HepG2 (cell line): Measurements from ENCODE around the gene CARD19.

Experiments
- PCBP2 ChIP-seq: fragments of 200-400 bp; formaldehyde crosslinking; optimal IDR thresholded peaks from 2 replicates; pipeline ENCODE3; 2018; ENCODE audit warnings: low read length, low read depth; ENCODE audit not compliant: poor library complexity, severe bottlenecking
- TF ChIP-seq, protein P1 (sequence below): sonication (generic); formaldehyde crosslinking; IDR thresholded peaks from 2 replicates; pipeline ENCODE4 v1.5.0; 2020; ENCODE audit warnings: mild to moderate bottlenecking, missing genetic modification reagents, moderate library complexity

DNA sequence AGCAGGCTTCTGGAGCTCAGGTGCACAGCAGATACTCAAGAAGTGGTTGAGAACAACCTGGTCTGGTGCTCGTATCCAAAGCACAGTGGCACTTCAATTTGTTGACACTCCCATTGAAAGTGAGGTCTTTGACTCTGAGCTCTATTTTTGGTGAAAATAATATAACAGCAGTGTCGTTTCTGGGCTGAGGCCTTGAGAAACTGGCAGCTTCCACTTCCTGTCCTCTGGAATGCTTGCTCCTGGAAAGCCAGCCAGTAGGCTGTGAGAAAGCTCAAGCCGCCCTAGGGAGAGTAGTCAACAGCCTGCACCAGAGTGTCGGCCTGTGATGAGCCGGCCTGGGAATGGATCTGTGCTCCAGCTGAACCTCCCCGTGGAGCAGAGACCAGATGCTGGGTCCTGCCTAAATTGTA is 44.3 kb upstream of the CARD19 start:
- no peak for TF ChIP-seq PCBP2
- TF ChIP-seq, protein P1, sequence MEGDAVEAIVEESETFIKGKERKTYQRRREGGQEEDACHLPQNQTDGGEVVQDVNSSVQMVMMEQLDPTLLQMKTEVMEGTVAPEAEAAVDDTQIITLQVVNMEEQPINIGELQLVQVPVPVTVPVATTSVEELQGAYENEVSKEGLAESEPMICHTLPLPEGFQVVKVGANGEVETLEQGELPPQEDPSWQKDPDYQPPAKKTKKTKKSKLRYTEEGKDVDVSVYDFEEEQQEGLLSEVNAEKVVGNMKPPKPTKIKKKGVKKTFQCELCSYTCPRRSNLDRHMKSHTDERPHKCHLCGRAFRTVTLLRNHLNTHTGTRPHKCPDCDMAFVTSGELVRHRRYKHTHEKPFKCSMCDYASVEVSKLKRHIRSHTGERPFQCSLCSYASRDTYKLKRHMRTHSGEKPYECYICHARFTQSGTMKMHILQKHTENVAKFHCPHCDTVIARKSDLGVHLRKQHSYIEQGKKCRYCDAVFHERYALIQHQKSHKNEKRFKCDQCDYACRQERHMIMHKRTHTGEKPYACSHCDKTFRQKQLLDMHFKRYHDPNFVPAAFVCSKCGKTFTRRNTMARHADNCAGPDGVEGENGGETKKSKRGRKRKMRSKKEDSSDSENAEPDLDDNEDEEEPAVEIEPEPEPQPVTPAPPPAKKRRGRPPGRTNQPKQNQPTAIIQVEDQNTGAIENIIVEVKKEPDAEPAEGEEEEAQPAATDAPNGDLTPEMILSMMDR (CRISPR knock-in tag), result no peak
